Measurements from ENCODE around the gene CCDC169.

GRCh38 chr13:36188441-36188840, 109.2 kb downstream of the CCDC169 start:
- no peak for TF ChIP-seq ZNF274 (IDR thresholded peaks at IDR 0.05; ENCODE audit: low read depth, low read length)
- no peak for TF ChIP-seq YY1 (IDR thresholded peaks at IDR 0.05; ENCODE audit: insufficient read depth, insufficient read length)
- TF ChIP-seq SUZ12 (IDR thresholded peaks at IDR 0.05; ENCODE audit: extremely low read depth, insufficient read depth, insufficient read length) = no peak
